ENCODE data around the gene SLC22A25. TPM values are rescaled to one million over a fixed set of nuclear protein-coding genes. Genes with fewer than 3 reads are reported as not detected.

SLC22A25 gene
- total RNA-seq, 2 experiments from 2014 or later: not detected

Other genes starting within 250 kb of the SLC22A25 start
- gene SLC22A8, start 227.8 kb downstream of the SLC22A25 start, total RNA-seq: not detected
- gene SLC22A24, start 99.4 kb downstream of the SLC22A25 start, total RNA-seq: not detected
- not detected for gene SLC22A9, start 126.2 kb upstream of the SLC22A25 start, total RNA-seq
- gene PLAAT5, start 247.6 kb upstream of the SLC22A25 start, total RNA-seq: under 1 TPM in 1 of 2 experiments, not detected in 1; 0.18 TPM